Measurements from ENCODE around the gene DLGAP5. TPM values are rescaled to one million over a fixed set of nuclear protein-coding genes. Genes with fewer than 3 reads are reported as not detected.

The DLGAP5 gene
- total RNA-seq, 1 donor from 2014 or later: 4.4 TPM

DNA sequence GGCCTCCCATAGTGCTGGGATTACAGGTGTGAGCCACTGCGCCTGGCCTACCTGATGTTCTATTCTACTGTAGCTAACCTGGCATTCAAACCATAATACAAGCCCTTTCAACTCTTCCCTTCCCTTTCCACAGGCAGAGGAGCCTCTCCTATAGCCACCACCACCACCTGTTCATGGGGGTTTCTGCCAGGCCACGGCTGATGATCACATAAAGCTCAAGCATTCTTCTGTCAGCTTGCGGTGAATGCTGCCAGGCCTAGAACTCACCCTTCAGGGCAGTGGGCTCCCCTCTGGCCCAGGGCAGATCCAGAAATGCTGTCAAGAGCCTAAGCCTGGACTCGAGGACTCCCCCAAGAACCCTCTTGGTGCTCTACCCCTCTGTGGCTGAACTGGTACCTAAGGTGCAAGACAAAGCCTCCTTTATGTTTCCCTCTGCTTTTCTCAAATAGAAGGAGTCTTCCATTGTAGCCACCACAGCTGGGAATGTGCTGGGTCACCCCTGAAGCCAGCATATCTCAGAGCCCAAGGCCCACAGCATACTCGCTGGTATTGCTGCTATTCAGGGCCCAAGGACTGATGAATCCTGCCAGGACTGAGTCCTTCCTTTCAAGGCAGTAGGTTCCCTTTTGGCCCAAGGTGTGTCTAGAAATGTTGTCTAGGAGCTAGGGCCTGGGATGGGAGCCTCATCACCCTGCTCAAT is 3.4 kb upstream of the DLGAP5 start:
- H3K4me3 ChIP-seq (ENCODE audit: low read depth, low read length): no peak overlapping the region
- no peak for DNase-seq (ENCODE audit: low read depth)
- TF ChIP-seq, protein P1, sequence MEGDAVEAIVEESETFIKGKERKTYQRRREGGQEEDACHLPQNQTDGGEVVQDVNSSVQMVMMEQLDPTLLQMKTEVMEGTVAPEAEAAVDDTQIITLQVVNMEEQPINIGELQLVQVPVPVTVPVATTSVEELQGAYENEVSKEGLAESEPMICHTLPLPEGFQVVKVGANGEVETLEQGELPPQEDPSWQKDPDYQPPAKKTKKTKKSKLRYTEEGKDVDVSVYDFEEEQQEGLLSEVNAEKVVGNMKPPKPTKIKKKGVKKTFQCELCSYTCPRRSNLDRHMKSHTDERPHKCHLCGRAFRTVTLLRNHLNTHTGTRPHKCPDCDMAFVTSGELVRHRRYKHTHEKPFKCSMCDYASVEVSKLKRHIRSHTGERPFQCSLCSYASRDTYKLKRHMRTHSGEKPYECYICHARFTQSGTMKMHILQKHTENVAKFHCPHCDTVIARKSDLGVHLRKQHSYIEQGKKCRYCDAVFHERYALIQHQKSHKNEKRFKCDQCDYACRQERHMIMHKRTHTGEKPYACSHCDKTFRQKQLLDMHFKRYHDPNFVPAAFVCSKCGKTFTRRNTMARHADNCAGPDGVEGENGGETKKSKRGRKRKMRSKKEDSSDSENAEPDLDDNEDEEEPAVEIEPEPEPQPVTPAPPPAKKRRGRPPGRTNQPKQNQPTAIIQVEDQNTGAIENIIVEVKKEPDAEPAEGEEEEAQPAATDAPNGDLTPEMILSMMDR (IDR thresholded peaks at IDR 0.05; ENCODE audit: insufficient read depth, low read length, poor library complexity, severe bottlenecking): no peak

DNA sequence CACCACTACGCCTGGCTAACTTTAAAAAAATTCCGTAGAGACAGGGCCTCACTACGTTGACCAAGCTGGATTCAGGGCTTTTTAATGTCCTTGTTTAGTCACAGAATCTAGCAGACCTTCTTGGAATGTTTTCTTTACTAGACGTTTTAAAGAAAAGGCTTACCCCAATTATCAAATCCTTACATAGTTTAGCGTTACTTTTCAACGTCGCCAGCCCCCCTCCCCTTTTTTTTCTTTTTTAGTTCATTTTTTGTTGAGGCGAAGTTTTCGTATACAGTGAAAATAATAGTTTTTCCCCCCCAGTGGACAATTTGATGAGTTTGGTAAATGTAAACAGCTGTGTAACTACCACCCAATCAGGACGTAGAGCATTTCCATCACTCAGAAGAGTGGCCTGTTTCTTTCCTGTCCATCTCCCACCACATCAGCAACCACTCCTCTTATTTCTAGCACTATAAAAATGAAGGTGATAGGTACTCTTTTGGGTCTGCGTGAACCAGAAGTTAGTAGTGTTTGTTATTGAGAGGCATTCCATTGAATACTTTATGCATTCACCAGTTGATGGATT is 753 bp upstream of the DLGAP5 start:
- H3K36me3 ChIP-seq (ENCODE audit: control insufficient read depth, insufficient read depth, low read length): no peaks in the 10 kb centered on the region
- TF ChIP-seq, protein P1 (IDR thresholded peaks at IDR 0.05; ENCODE audit: insufficient read depth, low read length, poor library complexity, severe bottlenecking): no peak
- H3K27me3 ChIP-seq (ENCODE audit: control insufficient read depth, insufficient read depth, low read length): no peaks in the 10 kb centered on the region
- H3K4me3 ChIP-seq (ENCODE audit: low read depth, low read length): peak overlapping the region; percentile 88
- DNase-seq (ENCODE audit: low read depth): no peak

More for the DNA sequence above, 3.4 kb upstream of the DLGAP5 start:
- no peaks in the 10 kb centered on the region for H3K36me3 ChIP-seq (ENCODE audit: control insufficient read depth, insufficient read depth, low read length)
- no peaks in the 10 kb centered on the region for H3K27me3 ChIP-seq (ENCODE audit: control insufficient read depth, insufficient read depth, low read length)

DNA sequence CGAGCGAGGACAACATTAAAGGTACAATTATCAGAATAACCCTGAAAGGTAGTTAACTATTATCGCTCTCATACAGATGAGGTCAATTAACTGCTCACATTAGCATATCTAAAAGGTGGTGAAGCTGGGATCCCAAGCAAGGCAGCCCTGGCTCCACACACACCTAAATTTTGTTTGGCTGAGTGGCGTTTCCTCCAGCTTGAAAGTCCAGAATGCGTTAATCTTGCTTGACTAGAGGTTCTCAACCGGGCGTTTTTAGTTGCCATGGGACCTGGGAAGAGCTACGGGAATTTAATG is 531 bp downstream of the DLGAP5 start:
- TF ChIP-seq, protein P1 (IDR thresholded peaks at IDR 0.05; ENCODE audit: insufficient read depth, low read length, poor library complexity, severe bottlenecking): no peak
- DNase-seq (ENCODE audit: low read depth): no peak
- Histone ChIP-seq H3K36me3 (ENCODE audit: control insufficient read depth, insufficient read depth, low read length) (no peaks in the 10 kb centered on the region), H3K4me3 (ENCODE audit: low read depth, low read length) (peak overlapping the region; percentile 88), H3K27me3 (ENCODE audit: control insufficient read depth, insufficient read depth, low read length) (no peaks in the 10 kb centered on the region)

DNA sequence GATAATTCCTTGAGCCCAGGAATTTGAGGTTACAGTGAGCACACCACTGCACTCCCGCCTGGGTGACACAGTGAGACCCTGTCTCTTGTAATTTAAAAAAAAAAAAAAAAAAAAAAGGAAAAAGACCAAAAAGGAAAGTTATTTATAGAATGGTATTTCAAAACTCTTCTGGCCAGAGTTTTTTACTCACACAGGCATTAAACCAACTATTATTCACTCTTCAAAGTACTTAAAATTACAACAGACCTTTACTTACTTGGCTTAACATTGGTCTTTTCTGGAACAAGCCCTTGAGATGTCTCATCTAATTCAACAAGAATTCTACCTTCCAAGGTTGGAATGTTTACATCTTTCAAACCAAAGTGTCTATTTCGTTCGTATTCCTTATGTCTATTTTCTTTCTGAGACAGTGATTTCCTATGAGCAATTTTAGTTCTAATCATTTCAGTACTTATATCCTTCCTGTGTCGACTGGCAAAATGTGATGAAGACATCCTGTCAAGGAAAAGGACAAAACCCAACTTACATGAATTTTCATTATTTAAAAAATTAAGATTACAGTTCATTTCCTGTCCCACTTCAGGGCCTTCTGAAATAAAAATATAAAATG is 2.6 kb downstream of the DLGAP5 start:
- no peaks in the 10 kb centered on the region for H3K36me3 ChIP-seq (ENCODE audit: control insufficient read depth, insufficient read depth, low read length)
- no peak overlapping the region for H3K4me3 ChIP-seq (ENCODE audit: low read depth, low read length)
- H3K27me3 ChIP-seq (ENCODE audit: control insufficient read depth, insufficient read depth, low read length): no peaks in the 10 kb centered on the region
- DNase-seq (ENCODE audit: low read depth): no peak
- TF ChIP-seq, protein P1 (IDR thresholded peaks at IDR 0.05; ENCODE audit: insufficient read depth, low read length, poor library complexity, severe bottlenecking): no peak

DNA sequence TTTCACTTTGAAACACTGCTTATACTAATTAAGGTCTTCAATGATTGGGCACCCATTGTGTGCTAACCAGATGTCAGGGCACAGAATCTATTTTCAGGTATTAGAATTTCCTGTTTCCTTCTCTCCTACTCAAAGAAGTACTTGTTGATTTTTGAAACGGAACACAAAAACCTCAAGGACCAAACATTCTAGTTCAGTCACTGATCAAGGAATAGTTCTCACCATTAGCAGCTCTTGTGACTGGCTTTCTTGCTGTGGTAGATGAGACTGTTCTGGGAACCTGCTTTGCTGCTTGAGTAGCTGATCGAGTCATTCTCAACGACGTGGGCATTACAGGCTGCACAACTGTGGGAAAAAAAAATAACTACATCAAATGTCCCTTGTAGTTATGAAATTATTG is 11.0 kb downstream of the DLGAP5 start:
- Histone ChIP-seq H3K27me3 (ENCODE audit: control insufficient read depth, insufficient read depth, low read length) (no peaks in the 10 kb centered on the region), H3K36me3 (ENCODE audit: control insufficient read depth, insufficient read depth, low read length) (no peaks in the 10 kb centered on the region), H3K4me3 (ENCODE audit: low read depth, low read length) (no peak overlapping the region)
- peak; percentile 16 for DNase-seq (ENCODE audit: low read depth)
- TF ChIP-seq, protein P1 (IDR thresholded peaks at IDR 0.05; ENCODE audit: insufficient read depth, low read length, poor library complexity, severe bottlenecking): no peak
